22Rv1 (cell line): ENCODE data around the gene C8B.

ENCODE experiments used
- H3K27ac ChIP-seq: fragments of 450-650 bp; 2 replicates; pipeline ENCODE4 v1.5.1; 2017
- ZFX ChIP-seq: fragments of 450-650 bp; IDR thresholded peaks from 2 replicates; pipeline ENCODE4 v1.6.1; 2017; ENCODE audit warnings: antibody characterized with exemption, borderline replicate concordance
- TF ChIP-seq, protein P1 (sequence below): fragments of 450-650 bp; IDR thresholded peaks from 2 replicates; pipeline ENCODE4 v1.5.1; 2017; ENCODE audit warnings: mild to moderate bottlenecking

Gene C8B

DNA sequence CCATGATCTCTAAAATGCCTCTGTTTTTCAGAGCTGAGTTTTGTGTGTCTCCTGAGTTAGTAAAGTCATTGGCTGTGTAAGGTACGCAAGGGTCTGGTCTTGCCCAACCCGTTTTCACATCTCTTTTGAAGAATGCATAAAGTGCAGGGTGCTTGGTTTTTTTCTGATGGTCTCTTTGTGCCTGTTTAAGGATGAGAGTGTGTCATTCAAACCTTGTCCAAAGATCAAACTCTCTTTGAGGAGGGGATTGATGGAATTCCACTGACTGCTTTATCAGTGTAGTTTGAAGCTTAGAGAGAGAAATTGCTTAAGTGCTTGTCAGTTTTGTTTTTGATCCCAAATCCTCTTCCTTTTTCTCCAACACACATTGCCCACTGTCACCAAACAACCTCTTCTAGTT lies 20.0 kb upstream of the C8B start:
- no peak overlapping the region for H3K27ac ChIP-seq
- no peak for TF ChIP-seq ZFX
- TF ChIP-seq, protein P1, sequence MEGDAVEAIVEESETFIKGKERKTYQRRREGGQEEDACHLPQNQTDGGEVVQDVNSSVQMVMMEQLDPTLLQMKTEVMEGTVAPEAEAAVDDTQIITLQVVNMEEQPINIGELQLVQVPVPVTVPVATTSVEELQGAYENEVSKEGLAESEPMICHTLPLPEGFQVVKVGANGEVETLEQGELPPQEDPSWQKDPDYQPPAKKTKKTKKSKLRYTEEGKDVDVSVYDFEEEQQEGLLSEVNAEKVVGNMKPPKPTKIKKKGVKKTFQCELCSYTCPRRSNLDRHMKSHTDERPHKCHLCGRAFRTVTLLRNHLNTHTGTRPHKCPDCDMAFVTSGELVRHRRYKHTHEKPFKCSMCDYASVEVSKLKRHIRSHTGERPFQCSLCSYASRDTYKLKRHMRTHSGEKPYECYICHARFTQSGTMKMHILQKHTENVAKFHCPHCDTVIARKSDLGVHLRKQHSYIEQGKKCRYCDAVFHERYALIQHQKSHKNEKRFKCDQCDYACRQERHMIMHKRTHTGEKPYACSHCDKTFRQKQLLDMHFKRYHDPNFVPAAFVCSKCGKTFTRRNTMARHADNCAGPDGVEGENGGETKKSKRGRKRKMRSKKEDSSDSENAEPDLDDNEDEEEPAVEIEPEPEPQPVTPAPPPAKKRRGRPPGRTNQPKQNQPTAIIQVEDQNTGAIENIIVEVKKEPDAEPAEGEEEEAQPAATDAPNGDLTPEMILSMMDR = no peak

DNA sequence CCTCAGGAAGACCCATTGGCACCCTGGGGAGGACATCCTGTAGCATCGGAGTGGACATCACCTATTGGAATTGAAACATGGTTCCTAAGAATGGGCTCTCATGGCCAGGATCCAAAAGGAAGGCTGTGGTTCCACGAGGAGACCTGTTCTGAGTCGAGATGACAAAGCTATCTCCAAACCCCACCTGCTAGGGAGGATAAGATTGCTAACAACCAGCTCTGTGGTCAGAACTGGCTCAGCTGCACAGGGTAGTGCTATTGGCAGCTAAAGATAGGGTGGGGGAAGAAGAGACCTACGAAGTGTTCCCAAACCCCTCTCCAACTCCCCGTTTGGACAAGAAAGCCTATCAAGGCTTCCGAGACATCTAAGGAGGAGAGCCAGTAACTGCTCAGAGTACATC lies 17.7 kb upstream of the C8B start:
- no peak overlapping the region for H3K27ac ChIP-seq
- no peak for TF ChIP-seq ZFX
- TF ChIP-seq, protein P1 = no peak

DNA sequence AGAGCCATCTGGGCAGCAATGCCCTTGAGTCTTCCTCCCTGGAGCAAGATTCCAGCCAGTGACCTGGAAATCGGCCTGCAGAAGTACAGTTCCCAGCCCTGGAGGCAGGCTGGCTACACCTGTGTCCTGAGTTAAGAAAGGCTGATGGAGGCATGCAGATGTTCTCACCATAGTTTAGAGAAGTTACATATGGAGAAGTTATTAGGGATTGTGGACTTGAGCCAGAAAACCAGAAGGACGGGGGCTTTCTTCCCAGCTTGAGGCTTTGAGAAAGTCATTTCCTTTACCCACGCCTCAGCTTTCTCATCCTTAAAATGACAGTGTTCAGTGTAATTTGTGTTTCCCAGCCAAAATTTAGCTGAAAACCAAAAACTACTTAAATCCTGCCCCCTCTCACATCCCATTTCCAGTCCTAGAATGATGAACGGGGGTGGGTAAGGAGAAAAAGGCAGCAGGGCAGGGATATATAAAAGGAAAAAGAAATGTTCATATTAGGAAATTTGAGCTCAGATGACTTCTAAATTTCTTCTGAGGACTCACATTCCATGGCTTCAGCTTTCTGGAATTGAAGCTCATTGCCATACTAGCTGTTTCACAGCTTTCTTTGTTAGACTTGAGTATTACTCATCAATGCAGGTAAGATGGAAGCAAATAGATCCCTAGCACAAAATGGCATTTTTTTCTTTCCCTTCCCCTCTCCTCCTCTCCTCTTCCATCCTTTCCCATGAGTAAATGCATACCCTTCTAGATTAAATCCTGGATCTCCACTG lies 14.4 kb upstream of the C8B start:
- H3K27ac ChIP-seq = no peak overlapping the region
- TF ChIP-seq, protein P1 = no peak
- no peak for TF ChIP-seq ZFX

DNA sequence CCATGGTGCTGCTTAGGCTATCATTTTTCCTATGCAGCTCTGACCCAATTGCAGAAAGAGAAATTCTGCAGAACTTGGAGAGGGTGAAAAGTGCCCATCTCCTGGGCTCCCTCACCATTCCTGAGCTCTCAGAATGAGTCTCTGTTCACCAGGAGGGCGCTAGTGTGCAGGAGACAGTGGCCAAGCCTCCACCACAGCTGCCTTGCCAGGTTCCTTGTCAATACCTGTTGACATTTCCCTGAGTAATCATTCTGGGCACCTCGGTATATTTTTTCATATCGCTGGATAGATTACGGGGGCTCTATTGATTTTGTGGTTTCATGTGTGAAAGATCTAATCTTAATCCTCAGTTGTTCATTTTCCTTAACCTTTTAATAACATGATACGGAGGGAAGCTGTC lies 13.0 kb upstream of the C8B start:
- TF ChIP-seq ZFX = no peak
- TF ChIP-seq, protein P1 = peak; percentile 19; the same call in 1 of the 2 replicates
- H3K27ac ChIP-seq = no peak overlapping the region

DNA sequence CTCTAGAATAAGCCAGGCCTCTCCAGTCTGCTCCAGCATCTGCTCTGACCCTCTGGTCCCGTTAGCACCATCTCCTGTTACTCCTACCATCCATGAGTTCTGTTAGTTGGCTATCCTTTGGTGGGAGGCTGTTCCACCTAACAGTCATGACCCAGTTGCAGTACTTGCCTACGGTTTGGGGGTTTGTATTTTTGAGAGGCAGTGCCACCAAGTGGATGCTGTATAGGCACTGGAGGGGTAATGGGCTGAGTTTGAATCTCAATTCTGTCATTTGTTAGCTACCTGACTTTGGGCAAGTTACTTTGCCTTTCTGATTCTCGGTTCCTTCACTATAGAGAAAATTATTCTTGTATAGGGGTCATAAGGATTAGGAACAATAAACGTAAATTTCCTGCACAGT lies 12.1 kb upstream of the C8B start:
- TF ChIP-seq, protein P1 = no peak
- TF ChIP-seq ZFX = no peak
- H3K27ac ChIP-seq = no peak overlapping the region

DNA sequence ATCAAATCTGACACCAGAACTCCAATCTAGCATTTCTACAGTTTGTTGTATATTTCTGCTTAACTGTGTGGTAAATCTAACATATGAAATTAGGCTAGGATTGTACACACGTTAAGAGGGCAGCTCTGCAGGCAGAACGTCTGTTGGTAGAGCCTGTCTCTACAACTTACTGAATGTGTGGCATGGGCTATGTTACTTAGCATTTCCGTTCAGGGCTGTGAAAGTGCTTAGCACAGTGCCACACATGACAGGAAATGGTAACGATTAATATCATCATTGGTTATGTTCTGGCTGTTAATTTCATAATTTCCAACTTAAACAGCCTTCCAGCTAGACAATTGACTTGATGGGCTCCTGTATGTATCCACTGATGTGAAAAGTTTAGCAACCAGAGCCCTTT lies 9.6 kb upstream of the C8B start:
- H3K27ac ChIP-seq = no peak overlapping the region
- TF ChIP-seq, protein P1 = no peak
- no peak for TF ChIP-seq ZFX

DNA sequence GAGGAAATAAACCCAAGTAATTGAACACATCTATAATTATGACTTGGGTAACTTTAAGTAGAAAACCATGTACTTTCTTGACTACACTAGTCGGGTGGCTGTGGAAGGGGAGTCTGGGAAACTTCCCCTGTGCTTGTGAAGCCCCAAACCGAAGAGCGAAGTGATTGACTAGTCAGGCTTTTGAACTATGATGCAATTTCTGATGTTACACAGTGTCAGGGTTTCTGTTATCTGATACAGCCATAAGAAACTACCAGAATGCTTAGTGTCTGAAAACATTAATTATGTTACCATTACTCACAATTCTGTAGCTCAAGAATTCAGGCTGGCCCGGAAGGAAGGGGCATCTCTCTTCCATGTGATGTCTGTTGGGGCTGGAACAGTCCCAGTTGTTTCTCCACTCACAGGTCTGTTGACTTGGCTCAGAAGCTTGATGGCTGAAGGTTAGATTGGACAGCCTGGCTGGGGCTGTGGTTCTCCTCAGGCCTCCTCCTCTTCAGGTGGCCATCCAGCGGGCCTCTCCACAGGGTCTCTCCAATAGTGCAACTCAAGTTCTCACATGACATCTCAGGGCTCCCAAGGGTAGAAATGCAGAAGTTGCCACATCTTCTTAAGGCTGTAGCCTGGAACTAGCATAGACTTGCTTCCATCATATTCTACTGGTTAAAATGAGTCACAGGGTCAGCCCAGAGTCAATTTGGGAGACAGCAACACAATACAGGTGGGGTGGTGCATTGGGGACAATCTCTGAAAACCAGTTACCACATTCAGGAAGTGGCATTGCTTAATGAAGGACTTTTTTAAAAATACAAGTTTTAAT lies 8.3 kb upstream of the C8B start:
- no peak for TF ChIP-seq ZFX
- TF ChIP-seq, protein P1 = no peak
- no peak overlapping the region for H3K27ac ChIP-seq
